GM18907 (cell line): ENCODE results near the gene RPH3AL.

Source experiments
- ATAC-seq: cut with Tn5 transposase; IDR thresholded peaks from one replicate; pipeline ENCODE4 v1.9.1; 2021; ENCODE audit warnings: mild to moderate bottlenecking, moderate library complexity; ENCODE audit not compliant: unreplicated experiment

The RPH3AL gene

GRCh38 chr17:353838-354234 lies 1.2 kb upstream of the RPH3AL start:
- no peak for ATAC-seq

- no peak for ATAC-seq
These were observed 718 bp upstream of the RPH3AL start for GRCh38 chr17:353213-353837.

GRCh38 chr17:351875-352420 lies 659 bp downstream of the RPH3AL start:
- ATAC-seq = no peak

- ATAC-seq = no peak
These were observed 1.2 kb downstream of the RPH3AL start for GRCh38 chr17:351449-351738.

GRCh38 chr17:350706-351448 lies 1.7 kb downstream of the RPH3AL start:
- no peak for ATAC-seq

GRCh38 chr17:349666-350065 lies 2.9 kb downstream of the RPH3AL start:
- no peak for ATAC-seq

GRCh38 chr17:348692-349425 lies 3.7 kb downstream of the RPH3AL start:
- ATAC-seq = no peak

- no peak for ATAC-seq
These were observed 4.6 kb downstream of the RPH3AL start for GRCh38 chr17:348012-348411.

GRCh38 chr17:347309-347899 lies 5.2 kb downstream of the RPH3AL start:
- ATAC-seq = no peak

- no peak for ATAC-seq
These were observed 6.4 kb downstream of the RPH3AL start for GRCh38 chr17:345992-346785.

- ATAC-seq = no peak
These were observed 7.3 kb downstream of the RPH3AL start for GRCh38 chr17:345261-345660.

- ATAC-seq = no peak
These were observed 8.5 kb downstream of the RPH3AL start for GRCh38 chr17:343875-344752.

- no peak for ATAC-seq
These were observed 9.4 kb downstream of the RPH3AL start for GRCh38 chr17:343211-343610.

- ATAC-seq = no peak
These were observed 12.5 kb downstream of the RPH3AL start for GRCh38 chr17:340074-340473.

GRCh38 chr17:339193-340061 lies 13.2 kb downstream of the RPH3AL start:
- ATAC-seq = no peak

GRCh38 chr17:338442-339192 lies 14.0 kb downstream of the RPH3AL start:
- no peak for ATAC-seq

GRCh38 chr17:337866-338265 lies 14.7 kb downstream of the RPH3AL start:
- no peak for ATAC-seq

GRCh38 chr17:337453-337852 lies 15.2 kb downstream of the RPH3AL start:
- no peak for ATAC-seq
